Muscle layer of duodenum (tissue), 2 donors: ENCODE measurements around the gene DLG5.

ENCODE experiments used
- H3K27ac ChIP-seq: one replicate; pipeline ENCODE4 v1.7.0; 2013; ENCODE audit warnings: mild to moderate bottlenecking, low read length
- H3K27me3 ChIP-seq: one replicate; pipeline ENCODE4 v1.7.0; 2013; ENCODE audit warnings: low read depth, mild to moderate bottlenecking, control low read depth, low read length
- H3K36me3 ChIP-seq, 2 donors: one replicate each; pipeline ENCODE4 v1.7.0; 2013; ENCODE audit warnings: low read length in 2 of 2, control low read depth in 1 of 2, mild to moderate bottlenecking in 1 of 2; ENCODE audit not compliant: insufficient read depth in 2 of 2, control insufficient read depth in 1 of 2
- H3K4me1 ChIP-seq, 2 donors: one replicate each; pipeline ENCODE4 v1.7.0; 2013; ENCODE audit warnings: low read length in 2 of 2, mild to moderate bottlenecking in 2 of 2, control low read depth in 1 of 2, moderate library complexity in 1 of 2; ENCODE audit not compliant: insufficient read depth in 2 of 2, control insufficient read depth in 1 of 2
- H3K4me3 ChIP-seq, 2 donors: one replicate each; pipeline ENCODE4 v1.7.0; 2013; ENCODE audit warnings: low read length in 2 of 2, low read depth in 1 of 2, mild to moderate bottlenecking in 1 of 2
- H3K9me3 ChIP-seq, 2 donors: one replicate each; pipeline ENCODE4 v1.7.0; 2013; ENCODE audit warnings: low read length in 2 of 2, control low read depth in 1 of 2, mild to moderate bottlenecking in 1 of 2; ENCODE audit not compliant: control insufficient read depth in 1 of 2
- donor health status: healthy.

Gene DLG5

DNA sequence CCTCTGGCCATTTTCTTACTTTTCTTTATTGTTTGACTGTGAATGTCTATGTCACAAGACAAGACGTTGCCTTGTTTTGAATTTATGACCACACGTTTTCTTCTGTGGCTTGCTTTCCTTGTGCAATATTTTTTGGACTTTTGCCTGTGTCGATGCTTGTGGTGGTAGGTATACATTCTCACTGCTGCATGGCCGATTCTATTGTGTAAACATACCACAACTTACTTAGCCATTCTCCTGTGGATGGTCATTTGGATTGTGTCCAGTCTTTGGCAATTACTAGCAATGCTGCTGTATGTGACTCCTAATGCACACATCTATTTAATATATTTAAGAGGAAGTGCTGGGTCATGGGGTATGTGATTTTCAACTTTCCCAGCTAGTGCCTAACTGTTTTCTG lies 18.0 kb upstream of the DLG5 start:
- Histone ChIP-seq H3K4me3 (no peak overlapping the region), H3K9me3 (no peaks in the 10 kb centered on the region), H3K27me3 (no peaks in the 10 kb centered on the region), H3K4me1 (peaks cover 0 to 13% of the 10 kb centered on the region in 2 donors), H3K36me3 (no peaks in the 10 kb centered on the region), H3K27ac (no peak overlapping the region)

DNA sequence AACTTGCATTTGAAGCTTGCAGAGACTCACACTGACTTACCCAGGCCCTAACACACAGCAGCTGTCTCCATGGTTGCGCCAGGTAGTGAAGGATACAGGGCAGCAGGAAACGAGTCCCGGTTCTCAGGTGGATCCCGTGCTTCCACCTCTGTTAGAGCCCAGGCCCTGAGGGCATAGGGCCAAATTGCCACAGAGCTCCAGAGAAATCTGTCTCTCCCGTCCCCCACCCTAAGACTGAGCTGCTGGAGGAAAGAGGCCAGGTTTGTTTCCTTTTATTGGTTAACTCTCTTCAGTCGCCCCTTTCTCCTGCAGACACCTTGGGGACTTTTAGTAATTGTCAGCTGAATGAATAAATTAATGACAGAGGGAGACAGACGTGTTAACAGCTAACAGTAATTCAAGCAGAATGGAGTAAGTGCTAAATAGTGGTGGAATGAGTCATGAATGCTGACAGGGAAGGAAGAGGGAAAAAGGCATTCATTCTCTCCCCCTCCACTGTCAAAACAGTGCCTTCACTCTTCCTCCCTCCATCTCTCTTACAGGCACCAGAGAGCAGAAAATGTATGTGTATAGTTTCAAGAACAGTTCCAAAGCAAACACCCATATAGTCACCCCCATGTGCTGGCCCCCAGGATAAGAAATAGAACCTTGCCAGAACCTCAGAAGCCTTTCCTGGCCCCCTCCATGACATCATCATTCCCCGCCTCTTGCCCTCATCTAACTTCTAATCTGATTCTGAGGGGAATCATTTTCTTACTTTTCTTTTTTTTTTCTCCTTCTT lies 16.8 kb upstream of the DLG5 start:
- H3K4me1 ChIP-seq: peaks cover 0 to 17% of the 10 kb centered on the region in 2 donors
- H3K4me3 ChIP-seq: no peak overlapping the region
- H3K27ac ChIP-seq: no peak overlapping the region
- H3K27me3 ChIP-seq: no peaks in the 10 kb centered on the region
- no peaks in the 10 kb centered on the region for H3K36me3 ChIP-seq
- no peaks in the 10 kb centered on the region for H3K9me3 ChIP-seq

DNA sequence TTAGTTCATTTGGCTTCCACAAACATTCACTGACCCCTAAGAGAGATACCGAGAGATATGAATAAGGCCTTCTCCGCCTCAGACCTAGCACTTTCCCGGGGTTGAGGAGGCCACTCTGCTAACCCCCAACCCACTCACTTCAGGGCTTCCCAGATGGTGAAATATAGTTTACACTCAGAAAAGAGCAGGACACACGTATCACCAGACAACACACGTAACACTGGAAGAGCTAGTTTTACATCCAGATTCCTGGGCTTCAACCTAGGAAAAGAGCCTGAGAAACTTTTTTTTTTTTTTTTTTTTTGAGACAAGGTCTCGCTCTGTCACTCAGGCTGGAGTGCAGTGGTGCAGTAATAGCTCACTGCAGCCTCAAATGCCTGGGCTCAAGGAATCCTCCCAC lies 15.2 kb upstream of the DLG5 start:
- no peaks in the 10 kb centered on the region for H3K36me3 ChIP-seq
- no peaks in the 10 kb centered on the region for H3K9me3 ChIP-seq
- H3K27me3 ChIP-seq: no peaks in the 10 kb centered on the region
- H3K4me1 ChIP-seq: peaks cover 0 to 17% of the 10 kb centered on the region in 2 donors
- H3K4me3 ChIP-seq: no peak overlapping the region
- no peak overlapping the region for H3K27ac ChIP-seq

DNA sequence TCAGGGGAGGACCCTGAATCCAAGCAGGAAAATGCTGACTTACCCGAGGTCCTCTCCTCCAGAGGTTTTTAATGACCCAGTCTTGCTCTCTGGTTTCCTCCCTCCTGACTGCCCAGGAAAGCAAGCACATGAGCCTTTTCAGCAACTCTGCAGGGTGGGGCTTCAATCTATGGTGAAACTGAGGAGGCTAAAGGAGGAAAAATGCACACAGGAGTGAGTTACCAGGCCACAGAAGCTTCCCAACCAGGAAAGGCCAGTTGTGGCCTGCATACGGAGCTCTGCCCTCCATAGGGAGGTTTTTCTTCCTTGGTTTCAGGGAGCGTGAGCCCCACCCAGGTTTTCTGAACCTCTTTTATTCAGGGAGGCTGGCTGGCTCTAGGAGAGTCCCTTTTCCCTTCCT lies 14.1 kb upstream of the DLG5 start:
- no peak overlapping the region for H3K4me3 ChIP-seq
- H3K4me1 ChIP-seq: peaks cover 0 to 21% of the 10 kb centered on the region in 2 donors
- no peaks in the 10 kb centered on the region for H3K9me3 ChIP-seq
- H3K36me3 ChIP-seq: no peaks in the 10 kb centered on the region
- H3K27me3 ChIP-seq: no peaks in the 10 kb centered on the region
- no peak overlapping the region for H3K27ac ChIP-seq

DNA sequence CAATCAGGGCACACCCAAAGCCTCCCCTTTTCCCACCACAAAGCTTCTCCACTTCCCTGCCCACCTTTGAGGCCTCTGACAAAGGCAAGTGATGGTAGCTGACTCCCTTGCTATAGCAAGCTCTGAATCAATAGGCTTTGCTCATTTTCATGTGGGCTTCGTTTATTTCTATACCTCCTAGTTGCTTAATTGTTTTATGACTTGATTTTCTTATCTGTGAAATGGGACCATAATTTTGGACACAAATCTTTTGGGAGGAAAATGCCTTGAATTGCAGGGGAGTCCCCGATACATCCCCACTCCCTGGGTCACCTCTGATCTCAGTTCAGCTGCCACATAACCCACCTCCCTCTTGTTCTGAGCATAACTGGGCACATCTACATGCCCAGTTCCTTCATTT lies 13.7 kb upstream of the DLG5 start:
- Histone ChIP-seq H3K27me3 (no peaks in the 10 kb centered on the region), H3K4me3 (no peak overlapping the region), H3K9me3 (no peaks in the 10 kb centered on the region), H3K36me3 (no peaks in the 10 kb centered on the region), H3K27ac (no peak overlapping the region), H3K4me1 (peaks cover 0 to 23% of the 10 kb centered on the region in 2 donors)

DNA sequence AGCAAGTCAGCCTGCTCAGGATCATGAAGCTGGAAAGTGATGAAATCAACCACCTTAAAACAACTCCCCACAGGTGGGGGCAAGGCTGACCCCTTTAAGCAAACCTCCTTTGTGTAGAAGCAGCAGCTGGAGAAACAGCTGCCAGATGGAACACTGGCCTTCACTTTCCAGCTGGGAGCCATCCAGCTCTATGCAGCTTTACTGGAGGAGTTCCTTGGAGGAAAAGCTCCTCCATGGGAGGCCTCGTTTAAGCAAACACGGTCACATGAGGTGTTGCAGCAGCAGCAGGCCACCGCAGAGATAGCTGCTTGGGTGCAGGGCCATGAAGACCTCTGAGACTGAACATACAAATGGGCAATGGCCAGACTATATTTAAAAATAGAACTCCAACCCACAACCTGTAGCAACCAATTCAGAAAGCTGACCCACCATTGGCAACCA lies 13.0 kb upstream of the DLG5 start:
- Histone ChIP-seq H3K27me3 (no peaks in the 10 kb centered on the region), H3K9me3 (no peaks in the 10 kb centered on the region), H3K4me3 (no peak overlapping the region), H3K4me1 (peaks cover 0 to 23% of the 10 kb centered on the region in 2 donors), H3K36me3 (no peaks in the 10 kb centered on the region), H3K27ac (no peak overlapping the region)

DNA sequence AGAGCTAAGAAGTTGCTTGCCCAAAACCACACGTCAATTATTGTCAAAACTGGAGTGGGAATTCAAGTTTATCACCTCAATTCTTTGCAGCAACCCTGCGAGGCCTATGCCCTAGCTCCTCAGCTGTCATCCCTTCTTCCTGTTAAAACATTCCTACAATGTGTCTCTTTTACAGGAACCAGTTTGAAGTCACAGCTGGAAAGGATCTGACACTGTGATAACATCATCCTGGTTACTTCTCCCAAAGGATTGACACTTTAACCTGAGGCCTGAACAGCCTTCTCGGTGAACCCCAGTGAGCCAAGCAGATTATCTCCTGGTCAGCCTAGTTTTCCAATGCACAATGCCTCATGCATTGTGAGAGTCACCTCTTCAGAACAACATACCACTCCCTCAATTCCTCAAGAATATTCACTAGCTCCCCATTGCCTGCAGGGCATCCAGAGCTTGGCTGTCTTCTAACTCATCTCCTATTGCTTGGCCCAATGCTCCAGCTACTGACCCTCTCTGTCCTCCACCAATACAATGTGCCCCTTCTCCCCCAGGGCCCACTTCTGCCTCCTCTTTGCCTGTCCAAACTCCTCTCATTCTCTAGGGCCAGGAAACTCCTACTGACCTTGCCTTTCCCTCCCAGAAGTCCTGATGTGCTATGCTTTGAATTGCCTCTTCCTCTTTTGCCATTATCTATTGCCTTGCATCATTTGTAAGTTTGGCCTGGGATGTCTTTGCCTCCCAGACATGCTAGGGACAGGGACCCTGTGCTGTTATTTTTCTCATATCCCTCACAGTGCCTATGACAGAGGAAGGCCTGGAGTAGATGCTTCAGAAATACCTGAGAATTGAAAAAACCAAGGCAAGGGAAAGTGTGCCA lies 10.4 kb upstream of the DLG5 start:
- Histone ChIP-seq H3K4me1 (peaks cover 0 to 15% of the 10 kb centered on the region in 2 donors), H3K9me3 (no peaks in the 10 kb centered on the region), H3K36me3 (no peaks in the 10 kb centered on the region), H3K4me3 (no peak overlapping the region), H3K27ac (no peak overlapping the region), H3K27me3 (no peaks in the 10 kb centered on the region)

DNA sequence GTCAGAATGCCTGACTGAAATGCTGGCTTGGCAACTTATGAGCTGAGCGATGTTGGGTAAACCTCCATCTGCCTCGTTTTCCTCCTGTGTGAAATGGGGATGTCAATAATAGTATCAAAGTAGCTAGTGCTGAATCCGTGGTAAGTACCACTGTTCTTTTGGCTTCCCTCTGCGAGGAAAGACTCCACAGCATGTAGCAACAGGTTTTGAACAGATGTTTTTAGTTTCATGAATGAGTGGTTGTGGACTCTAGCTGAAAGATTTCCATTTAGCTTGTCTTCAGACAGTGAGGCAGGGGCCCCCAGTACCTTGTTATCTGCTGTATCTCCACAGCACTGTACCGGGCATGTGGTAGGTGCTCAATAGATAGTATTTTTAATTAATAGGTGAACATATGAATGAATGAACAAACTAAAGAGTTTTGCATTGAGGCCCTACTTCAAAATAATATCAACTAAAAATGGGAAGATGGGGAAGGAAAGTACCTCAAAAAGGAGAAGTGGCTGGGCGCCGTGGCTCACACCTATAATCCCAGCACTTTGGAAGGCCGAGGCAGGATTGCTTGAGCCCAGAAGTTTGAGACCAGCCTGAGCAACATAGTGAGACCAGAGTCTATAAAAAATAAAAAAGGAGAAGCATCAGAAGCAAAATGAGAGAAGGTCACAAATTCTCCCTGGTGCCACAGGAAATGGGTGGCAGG lies 5.6 kb upstream of the DLG5 start:
- Histone ChIP-seq H3K4me3 (no peak overlapping the region), H3K27me3 (no peaks in the 10 kb centered on the region), H3K9me3 (no peaks in the 10 kb centered on the region), H3K4me1 (peaks cover 3 to 10% of the 10 kb centered on the region in 2 donors), H3K27ac (no peak overlapping the region), H3K36me3 (no peaks in the 10 kb centered on the region)

DNA sequence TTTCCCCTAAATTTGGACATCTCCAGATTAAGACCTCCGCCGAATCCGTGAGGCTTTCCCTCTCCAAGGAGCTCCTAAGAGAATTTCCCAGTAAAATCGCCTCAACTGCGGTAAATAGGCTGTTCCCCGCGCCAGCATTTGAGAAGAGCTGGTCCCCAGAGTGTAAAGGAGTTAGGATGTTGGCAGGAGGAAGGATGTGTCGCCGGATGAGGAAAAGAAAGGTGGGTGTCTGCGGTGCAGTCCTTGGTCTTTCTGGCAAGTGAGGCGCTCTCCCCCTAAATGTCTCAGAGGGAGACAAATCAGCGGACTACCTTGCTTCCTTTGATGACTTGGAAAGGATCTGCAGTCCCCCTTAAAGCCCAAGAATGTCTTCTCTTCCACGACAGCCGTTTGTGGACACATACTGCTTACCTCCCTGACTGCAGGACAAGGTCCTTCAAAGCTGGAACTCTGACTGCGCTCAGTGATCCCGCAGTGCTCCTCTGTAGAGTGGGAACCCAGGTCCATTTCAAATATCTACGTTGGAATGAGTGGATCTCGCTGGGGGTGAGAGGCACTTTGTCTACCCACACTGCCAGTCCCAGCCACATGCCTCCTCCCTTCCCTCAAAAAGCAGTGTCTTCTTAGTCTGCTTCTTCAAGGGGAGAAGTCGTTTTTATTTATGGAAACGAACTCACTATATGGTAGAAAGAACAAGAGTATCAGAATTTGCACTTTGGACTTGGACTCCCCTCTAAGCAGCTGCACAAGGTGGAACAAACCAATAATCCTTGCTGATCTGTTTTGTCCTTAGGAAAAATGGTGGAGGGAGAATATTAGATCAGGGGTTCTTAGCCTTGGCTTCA lies 1.1 kb upstream of the DLG5 start:
- peaks cover 13 to 39% of the 10 kb centered on the region in 2 donors for H3K4me1 ChIP-seq
- H3K36me3 ChIP-seq: no peaks in the 10 kb centered on the region
- no peaks in the 10 kb centered on the region for H3K27me3 ChIP-seq
- peak overlapping the region; percentile 19 to 63 for H3K4me3 ChIP-seq
- H3K27ac ChIP-seq: no peak overlapping the region
- H3K9me3 ChIP-seq: no peaks in the 10 kb centered on the region

DNA sequence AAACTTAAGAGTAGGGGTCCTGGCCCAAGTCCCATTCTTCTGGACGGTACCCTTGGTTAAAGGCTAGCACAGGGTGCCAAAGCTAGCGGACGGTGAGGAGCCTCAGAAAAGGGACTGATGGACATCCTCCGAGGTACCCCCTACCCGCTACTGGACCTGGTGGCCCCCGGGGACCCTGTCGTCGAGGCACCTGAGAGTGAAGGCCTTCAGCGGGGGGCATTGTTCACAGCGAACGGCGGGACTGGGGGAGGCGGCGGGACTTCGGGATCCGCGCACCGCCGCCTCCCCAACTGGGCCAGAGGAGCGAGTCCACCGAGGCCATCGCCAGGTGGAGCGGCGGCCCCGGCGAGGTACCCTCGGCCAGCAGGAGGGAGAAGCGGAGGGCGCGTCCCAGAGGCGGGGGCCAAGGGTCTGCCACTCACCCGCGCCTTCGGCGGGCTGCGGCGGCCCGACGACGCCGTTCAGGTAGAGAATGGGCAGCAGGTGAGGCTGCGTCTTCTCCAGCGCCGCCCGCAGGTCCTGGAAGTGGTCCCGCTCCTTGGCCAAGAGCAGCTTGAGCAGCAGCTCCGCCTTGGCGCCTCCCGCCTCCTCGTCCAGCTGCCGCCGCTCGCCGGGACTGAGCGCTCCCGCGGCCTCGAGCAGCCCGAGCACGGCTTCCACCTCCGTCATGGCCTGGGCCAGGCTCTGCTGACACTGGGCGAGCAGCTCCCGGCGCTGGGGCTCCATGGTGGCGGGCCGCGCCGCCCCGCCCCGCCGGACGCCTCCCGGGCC lies 575 bp downstream of the DLG5 start:
- Histone ChIP-seq H3K27me3 (no peaks in the 10 kb centered on the region), H3K4me1 (peaks cover 16 to 50% of the 10 kb centered on the region in 2 donors), H3K36me3 (no peaks in the 10 kb centered on the region), H3K9me3 (no peaks in the 10 kb centered on the region), H3K27ac (peak overlapping the region; percentile 39), H3K4me3 (peak overlapping the region; percentile 62 to 89)
